DMS153 (cell line): ENCODE measurements around the gene SSC5D.
A peak's percentile ranks its signal among the peaks of the same experiment; 100 is the strongest.
"Not testable (repeated sequence)": the region's sequence is repeated elsewhere in the genome, so short reads cannot be mapped to it uniquely, and the experiment has no call there.

ENCODE experiments used
- DNase-seq: peaks from one replicate; lab custom pipeline; 2025; lab: John Stamatoyannopoulos, UW

Gene SSC5D

DNA sequence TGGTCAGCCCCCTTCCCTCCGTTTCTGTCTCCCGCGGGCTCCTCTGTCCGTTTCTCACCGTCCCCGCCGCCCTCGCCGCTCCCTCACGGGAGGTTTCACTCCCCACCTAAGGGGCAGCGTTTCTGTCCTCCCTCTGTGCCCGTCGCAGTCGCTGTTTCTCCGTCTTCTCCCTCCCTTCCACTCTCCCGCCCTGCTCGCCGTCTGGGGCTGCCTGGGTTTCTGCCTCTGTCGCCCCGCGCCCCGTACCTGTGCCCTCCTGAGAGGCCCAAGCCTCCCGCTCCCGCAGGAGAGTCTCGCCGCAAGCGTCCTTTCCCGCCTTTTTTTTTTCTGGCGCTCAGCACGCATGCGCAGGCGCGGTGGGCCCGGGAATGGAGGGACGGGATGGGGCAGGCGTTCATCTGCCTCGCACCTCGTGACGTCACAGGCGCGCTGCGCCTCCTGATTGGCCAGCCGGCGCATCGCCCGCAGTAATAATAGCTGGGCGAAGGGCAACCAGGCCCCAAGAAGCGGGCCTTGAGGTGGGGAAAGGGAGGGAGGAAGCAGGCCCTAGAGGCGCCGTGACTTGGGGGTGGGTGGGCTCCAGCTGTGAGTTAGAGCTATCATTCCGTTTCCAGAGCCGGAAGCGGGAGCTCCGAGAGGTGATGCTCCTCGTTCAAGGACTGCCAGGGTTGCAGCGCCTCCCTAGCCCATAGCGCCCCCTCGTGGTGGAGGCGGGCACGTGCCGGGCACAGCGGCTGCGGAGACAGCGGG, 15.4 kb downstream of the SSC5D start:
- DNase-seq = peak; percentile 93

DNA sequence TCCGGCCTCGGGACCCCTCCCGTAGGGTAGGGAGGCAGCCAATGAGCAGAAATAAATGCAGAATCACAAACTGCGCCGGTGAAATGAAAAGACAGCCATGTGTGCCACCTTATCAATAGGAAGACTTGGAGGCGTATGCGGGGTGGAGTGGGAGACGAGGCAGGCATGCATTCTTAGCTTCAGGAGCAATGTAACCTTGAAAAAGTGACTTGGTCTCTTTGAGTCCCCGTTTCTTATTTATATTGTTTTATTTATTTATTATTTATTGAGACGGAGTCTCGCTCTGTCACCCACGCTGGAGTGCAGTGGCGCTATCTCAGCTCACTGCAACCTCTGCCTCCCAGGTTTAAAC, 16.0 kb downstream of the SSC5D start:
- no peak for DNase-seq

DNA sequence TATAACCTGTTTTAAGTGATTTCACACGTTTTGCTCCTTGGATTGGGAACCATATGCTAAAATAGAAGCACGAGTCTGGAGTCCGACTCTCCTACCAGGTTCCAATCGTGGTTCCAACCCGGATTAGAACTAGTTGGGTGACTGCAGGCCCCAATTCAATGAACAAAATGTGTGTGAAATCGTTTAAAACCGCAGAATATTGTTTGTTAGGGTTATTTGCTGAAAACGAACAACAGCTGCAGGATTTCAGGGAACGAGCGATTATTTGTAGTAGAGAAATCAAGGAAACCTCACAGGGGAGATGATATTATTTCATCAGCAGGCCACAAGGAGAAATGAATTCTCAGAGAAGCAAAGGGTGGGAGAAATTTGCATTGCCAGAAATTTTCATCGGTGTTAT, 16.7 kb downstream of the SSC5D start:
- no peak for DNase-seq

DNA sequence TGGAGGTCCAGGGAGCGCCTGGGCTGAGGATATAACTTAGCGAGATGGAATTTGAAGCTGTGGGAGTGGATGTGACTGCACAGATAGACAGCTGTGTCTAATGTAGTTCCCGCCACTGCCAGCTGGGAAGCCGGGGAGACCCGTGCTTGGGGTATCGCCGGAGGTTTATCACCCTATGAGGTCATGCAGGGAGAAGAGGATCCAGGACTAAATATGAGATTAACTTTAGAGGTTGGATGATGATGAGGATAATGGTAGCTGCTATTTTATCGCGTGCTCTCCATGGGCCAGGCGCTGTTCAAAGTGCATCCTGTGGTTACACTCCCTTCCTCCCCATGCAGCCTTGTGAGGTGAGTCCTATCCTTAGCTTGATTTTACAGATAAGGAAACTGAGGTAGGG, 19.9 kb downstream of the SSC5D start:
- DNase-seq = no peak

DNA sequence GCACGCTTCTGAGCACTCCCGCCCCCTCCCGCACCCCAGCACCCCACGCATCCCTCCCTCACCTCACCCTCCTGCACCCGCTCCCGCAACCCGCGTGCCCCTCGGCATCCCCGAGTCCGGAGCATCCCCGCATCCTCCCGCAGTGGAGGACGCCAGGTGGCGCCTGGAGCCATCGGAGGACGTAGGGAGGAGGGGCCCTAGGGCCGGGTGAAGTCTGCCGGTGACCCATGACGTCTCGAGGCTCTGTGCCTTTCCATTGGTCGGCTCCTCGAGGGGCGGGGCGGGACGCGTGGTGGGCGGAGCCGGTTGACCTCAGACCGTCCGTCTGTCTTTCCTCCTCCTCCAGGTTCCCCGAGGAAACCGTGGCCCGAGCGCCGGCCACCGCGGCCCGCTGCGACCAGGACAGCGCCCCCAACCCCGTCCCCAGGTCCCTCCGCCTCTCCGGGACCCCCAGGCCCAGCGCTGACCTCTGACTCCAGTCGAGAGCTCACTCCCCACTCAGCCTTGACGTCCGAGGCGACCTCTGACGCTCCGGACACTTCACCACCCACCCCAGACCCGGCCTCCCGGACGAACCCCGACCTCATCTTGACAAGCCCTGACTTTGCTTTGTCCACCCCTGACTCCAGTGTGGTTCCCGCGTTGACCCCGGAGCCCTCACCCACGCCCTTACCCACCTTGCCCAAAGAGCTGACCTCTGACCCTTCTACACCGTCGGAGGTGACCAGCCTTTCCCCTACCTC, 28.8 kb downstream of the SSC5D start:
- peak; percentile 75 for DNase-seq

DNA sequence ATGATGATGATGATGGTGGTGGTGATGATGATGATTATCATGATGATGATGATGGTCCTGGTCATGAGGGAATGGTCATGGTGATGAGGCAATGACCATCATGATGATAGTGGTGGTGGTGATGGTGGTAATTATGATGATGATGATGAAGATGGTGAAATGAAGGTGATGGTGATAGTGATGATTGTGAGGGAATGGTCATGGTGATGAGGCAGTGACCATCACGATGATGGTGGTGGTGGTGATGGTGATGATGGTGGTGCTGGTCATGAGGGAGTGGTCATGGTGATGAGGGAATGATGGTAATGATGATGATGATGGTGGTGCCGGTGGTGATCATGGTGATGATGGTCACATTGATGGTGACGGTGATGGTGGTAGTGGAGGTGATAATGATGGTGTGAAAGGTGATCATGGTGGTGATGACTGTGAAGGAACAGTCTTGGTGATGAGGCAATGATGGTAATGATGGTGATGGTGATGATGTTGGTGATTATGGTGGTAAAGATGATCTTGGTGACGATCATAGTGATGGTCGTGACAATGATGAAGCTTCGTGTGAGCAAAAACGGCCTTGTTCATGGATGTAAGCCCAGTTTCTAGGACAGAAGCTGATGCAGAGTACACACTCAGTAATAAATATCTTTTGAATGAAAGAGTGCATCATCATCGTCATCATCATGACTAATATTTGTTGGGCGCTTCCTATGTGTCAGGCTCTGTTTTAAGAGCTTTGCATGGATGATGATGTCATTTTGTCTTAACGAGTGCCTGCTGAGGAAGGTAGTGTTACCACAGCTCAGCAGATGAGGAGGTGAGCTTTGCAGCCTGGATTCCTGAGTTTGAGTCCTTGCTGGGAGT, 31.4 kb downstream of the SSC5D start:
- DNase-seq = no peak

DNA sequence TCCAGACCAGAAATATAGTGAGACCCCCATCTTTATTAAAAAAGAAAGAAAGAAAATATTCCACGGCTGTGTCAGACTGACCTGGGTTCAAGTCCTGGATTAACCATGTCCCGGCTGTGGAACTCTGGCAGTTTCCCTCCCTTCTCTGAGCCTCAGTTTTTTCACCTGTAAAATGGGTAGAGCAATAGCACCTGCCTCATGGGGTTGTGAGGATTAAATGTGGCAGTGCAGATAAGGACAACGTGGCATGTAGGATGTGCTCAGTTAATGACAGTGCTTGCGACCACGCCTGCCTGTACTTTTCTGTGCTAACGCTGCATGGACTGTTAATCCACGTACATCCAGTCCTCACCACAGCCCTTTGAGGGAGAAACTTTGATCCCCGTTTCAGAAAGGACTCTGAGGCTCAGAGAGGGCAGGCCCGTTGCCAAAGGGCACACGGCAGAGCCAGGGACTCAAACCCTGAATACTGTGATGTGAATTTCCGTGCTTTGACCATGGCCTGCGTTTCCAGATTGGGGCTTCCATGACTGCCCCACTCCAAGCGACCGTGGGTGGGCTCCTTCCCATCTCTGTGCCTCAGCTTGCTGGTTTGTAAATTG, 32.6 kb downstream of the SSC5D start:
- DNase-seq = no peak

DNA sequence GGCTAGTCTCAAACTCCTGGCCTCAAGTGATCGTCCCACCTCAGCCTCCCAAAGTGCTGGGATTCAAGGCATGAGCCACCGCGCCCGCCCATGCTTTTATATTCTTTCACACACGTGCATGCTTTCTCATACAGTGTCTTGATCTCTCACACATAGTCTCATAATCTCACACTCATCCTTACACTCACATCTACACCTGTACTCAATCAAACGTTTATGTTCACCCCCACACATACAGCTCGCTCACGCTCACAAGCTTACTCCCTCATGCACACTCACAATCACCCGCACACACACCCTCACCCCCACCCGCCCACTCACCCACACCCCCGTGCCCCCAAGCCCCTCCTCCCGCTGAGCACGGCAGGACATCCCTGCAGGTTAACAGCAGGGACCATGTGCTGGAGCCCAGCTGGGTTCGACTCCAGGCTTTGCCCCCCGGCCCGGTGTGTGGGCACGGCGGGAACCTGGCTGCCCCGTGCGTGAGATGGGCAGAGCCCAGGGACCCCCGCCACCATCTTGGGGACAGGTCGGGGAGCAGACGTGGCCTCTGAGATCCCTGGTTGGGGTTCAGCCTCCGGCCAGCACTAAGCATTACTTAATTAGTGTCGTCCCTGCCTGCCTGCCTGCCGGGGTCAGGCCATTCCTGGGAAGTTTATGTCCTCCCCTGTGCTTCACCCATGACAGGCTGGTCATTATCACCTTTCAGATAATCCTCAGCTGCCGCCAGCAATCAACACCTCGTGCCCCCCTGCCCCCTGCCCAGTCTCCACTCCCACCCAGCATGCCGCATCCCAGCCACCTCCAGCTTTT, 37.3 kb downstream of the SSC5D start:
- no peak for DNase-seq

DNA sequence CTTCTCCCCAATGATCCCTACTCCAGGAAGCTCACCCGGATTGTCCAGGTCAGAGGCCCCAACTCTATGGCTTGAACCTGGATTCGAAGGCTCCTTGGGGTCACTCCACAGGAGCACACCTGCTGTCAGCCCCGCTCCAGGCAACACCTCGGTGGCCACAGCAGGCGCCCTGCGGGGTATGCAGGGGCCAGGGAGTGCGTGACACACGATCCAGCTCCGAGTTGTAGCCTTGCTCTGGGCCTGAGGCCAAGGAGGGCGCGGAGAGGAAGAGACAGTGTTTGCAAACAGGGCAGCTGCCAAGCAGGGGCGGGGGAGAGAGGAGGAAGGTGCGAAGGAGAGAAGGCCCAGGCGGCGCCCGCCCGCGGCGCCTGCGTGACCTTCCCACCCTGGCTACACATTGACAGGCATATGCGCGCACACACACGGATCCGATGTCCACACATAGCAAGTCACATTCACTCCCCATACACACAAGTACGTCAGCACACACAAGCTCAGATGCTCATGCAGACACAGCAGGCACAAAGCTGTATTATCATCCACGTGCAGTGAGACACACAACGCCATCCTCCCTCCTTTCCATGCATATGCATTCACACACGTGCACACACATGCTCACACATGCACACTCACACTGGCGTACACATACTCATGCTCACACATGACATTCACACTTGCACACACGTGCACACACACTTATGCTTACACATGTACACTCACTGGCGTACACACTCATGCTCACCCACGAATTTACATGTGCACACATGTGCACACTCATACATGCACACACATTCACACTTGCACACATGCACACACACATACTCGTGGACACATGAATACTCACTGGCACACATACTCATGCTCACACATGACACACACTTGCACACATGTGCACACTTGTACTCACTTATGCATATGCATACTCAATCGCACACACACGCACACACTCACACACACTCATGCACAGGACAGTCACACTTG, 38.3 kb downstream of the SSC5D start:
- DNase-seq = peak; percentile 77

DNA sequence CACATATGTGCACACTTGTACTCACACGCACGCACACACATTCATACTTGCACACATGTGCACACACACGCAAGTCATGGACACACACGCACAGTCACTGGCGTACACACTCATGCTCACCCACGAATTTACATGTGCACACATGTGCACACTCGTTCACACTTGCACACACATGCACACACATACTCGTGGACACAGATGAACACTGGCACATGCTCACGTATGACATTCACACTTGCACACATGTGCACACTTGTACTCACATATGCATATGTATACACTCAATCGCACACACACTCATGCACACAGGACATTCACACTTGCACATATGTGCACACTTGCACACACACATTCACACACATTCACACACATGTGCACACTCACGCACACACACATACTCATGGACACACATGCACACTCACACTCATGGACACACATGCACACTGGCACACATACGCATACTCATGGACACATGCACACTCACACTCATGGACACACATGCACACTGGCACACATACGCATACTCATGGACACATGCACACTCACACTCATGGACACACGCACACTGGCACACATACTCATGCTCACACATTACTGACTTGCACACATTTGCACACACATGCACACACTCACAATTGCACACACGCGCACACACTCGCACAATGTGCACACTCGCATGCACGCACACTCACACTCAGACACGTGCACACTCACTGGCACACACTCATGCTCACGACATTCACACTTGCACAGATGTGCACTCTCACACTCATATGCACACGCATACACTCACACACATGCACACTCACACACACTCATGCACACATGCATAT, 39.2 kb downstream of the SSC5D start:
- no peak for DNase-seq

DNA sequence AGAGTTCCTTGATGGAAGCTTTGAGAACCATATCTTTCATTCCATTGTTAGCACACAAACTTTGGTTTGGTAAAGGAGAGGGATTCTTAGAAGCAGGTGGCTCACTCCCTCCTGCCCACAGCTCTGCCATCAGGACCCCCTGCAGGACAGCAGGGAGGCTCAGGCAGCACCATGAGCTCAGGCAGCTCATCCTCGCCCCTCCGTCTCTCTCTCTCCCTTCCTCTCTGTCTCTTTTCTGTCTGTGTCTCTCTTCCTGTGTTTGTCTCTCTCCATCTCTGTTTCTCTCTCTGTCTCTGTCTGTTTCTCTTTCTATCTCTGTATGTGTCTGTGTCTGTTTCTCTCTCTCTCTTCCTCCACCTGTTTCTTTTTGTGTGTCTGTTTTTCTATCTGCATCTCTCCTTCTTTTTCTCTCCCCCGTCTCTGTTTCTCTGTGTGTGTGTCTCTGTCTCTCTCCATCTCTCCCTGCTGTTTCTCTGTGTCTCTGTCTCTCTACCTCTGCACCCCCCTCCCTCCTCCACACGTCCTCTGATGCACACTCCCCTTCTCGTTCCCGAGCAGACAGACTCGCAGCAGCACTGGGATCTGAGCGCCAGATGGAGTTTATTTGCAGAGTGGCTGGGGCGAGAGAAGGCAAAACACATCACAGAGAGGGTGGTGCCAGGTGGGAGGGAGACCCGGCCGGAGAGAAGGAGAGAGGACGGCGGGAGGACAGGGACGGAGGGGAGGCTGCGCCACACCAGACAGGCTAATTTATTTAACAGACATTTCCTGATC, 40.0 kb downstream of the SSC5D start:
- DNase-seq = peak; percentile 68

DNA sequence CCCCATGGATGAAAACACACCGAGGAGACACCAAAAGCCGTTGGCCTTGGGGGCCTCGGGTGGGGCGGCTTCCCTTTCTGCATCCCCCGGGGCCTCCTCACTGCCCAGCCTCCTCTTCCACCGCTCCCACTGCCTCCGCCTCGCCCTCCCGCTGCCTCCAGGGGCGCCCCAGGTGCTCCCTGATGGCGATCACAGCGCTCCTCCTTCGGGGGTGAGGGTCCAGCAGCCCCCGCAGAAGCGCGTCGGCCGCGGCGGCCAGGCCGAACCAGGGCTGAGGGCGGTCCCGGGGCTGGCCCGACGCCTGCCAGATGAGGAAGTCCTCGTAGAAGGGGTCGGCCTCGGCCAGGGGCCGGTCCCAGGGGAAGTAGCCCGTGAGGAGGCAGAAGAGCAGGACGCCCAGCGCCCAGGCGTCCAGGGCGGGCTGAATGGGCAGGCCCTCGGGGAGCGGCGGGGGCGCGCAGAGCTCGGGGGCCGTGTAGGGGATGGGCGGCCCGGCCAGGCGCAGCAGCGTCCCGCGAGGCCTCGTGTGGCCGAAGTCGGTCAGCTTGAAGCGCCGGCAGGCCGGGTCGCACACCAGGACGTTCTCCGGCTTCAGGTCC, 41.5 kb downstream of the SSC5D start:
- DNase-seq = no peak

DNA sequence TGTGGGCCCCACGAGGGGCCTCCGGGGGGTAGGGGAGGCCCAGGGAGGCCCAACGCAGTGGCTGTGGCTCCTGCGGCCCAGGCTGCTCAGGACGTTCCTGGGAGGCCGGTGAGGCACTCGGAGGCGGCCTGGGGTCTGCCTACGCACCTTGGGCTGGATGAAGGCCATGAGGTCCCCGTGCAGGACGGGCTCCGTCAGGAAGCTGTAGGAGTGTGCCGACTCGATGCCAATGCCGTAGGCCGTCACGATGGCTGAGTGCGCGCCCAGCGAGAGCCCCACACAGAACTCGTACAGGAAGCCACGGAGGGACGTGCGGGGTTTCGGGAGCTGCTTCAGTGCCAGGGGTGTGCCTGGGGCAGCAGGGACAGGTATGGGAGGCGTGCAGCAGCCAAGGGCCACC, 42.8 kb downstream of the SSC5D start:
- DNase-seq = no peak

DNA sequence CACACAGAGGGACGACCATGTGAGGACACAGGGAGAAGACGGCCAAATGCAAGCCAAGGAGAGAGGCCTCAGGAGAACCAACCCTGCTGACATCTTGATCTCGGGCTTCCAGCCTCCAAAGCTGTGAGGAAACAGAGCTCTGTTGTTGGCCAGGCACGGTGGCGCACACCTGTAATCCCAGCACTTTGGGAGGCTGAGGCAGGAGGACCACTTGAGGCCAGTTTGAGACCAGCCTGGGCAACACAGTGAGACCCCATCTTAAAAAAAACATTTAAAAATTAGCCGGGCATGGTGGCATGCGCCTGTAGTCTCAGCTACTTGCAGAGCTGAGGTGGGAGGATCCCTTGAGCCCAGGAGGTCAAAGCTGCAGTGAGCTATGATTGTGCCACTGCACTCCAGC, 46.0 kb downstream of the SSC5D start:
- DNase-seq = not testable (repeated sequence)

DNA sequence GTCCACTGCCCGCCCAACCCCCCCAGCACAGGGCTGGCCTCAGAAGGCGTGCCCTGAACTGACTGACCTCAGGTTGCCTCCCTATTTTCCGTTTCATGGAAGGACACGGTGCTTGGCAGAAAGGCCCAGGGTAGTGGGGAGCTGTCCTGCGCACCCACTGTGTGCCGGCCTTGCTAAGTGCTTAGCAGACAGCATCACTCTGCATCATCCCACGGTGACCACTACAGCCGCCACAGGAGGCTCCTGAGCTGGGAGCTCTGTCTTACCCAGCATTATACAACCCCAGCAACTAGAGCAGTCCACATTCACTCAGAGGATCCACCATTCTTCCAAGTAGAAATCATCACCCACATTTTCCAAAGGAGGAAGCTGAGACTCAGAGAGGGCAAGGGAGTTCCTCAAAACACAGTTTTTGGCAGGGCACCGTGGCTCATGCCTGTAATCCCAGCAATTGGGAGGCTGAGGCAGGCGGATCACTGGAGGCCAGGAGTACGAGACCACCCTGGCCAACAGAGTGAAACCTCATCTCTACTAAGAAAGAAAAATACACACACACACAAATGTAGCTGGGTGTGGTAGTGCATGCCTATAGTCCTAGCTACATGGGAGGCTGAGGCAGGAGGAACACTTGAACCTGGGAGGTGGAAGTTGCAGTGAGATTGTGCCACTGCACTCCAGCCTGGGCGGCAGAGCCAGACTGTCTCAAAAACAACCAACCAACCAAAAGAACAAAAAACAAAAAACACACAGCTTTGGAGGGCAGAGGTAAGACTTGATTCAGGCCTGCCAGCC, 47.1 kb downstream of the SSC5D start:
- DNase-seq = no peak

DNA sequence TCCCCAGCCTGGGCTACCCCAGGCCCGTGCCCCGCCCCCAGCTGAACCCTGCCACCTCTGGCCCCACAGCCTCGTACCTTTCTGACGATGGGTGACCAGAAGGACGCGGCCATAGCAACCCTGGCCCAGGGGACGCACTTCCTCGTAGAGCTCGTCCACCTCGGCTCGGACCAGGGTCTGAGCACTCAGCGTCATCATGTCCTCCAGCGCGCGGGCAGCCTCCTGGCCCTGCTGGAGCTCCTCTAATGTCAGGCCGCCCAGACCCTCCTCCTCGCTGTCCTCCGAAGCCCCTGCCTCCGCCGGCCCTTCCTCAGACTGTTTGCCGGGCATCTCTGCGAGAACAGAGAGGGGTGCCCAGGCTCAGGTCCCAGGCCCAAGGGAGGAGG, 47.7 kb downstream of the SSC5D start:
- no peak for DNase-seq

DNA sequence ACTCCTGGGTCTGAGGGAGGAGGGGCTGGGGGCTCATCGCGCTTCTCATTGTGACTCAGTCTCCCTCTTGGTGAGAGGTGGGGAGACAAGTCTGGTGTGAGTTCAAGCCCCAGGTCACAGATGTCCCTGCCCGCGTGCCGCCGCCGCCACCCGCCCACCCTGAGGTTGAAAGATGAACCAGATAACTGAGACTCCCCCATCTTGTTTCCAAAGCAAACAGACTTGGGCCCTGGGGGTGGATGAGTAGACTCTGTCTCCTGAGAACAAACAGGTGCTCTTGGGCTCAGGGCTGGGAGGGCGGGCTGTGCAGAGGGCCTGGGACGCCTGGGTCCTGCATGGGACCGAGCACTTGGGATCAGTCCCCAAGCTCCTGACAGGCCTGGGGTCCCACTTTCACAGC, 48.1 kb downstream of the SSC5D start:
- DNase-seq = no peak
